Measurements from ENCODE around the gene KIAA0232. TPM values are rescaled to one million over a fixed set of nuclear protein-coding genes. Genes with fewer than 3 reads are reported as not detected.

The KIAA0232 gene
- total RNA-seq, 4 donors from 2014 or later = 19.2 to 52.1 (median 24.6) TPM

GRCh38 chr4:6761649-6762615 is 20.6 kb upstream of the KIAA0232 start:
- WGBS, 2 donors = 70 to 74% methylated on average over 34 to 35 of the region's 35 CpGs
- DNase-seq (ENCODE audit: low spot score in 2 of 2) = no peak
- TF ChIP-seq POLR2A (IDR thresholded peaks at IDR 0.05) = no peak
- TF ChIP-seq, protein P1, sequence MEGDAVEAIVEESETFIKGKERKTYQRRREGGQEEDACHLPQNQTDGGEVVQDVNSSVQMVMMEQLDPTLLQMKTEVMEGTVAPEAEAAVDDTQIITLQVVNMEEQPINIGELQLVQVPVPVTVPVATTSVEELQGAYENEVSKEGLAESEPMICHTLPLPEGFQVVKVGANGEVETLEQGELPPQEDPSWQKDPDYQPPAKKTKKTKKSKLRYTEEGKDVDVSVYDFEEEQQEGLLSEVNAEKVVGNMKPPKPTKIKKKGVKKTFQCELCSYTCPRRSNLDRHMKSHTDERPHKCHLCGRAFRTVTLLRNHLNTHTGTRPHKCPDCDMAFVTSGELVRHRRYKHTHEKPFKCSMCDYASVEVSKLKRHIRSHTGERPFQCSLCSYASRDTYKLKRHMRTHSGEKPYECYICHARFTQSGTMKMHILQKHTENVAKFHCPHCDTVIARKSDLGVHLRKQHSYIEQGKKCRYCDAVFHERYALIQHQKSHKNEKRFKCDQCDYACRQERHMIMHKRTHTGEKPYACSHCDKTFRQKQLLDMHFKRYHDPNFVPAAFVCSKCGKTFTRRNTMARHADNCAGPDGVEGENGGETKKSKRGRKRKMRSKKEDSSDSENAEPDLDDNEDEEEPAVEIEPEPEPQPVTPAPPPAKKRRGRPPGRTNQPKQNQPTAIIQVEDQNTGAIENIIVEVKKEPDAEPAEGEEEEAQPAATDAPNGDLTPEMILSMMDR (IDR thresholded peaks at IDR 0.05) = no peak
- intact Hi-C loops (cut with DNase I; ENCODE audit: low total_unique reads) = no loop called here
- H3K4me3 ChIP-seq (ENCODE audit: low read depth, poor library complexity, severe bottlenecking) = no peak overlapping the region

GRCh38 chr4:6763330-6763851 is 19.1 kb upstream of the KIAA0232 start:
- 46 to 48% methylated on average over 16 of the region's 16 CpGs for WGBS, 2 donors
- intact Hi-C loops (cut with DNase I; ENCODE audit: low total_unique reads) = no loop called here
- H3K4me3 ChIP-seq (ENCODE audit: low read depth, poor library complexity, severe bottlenecking) = no peak overlapping the region
- no peak for TF ChIP-seq POLR2A (IDR thresholded peaks at IDR 0.05)
- TF ChIP-seq, protein P1 (IDR thresholded peaks at IDR 0.05) = no peak
- no peak for DNase-seq (ENCODE audit: low spot score in 2 of 2)

DNA sequence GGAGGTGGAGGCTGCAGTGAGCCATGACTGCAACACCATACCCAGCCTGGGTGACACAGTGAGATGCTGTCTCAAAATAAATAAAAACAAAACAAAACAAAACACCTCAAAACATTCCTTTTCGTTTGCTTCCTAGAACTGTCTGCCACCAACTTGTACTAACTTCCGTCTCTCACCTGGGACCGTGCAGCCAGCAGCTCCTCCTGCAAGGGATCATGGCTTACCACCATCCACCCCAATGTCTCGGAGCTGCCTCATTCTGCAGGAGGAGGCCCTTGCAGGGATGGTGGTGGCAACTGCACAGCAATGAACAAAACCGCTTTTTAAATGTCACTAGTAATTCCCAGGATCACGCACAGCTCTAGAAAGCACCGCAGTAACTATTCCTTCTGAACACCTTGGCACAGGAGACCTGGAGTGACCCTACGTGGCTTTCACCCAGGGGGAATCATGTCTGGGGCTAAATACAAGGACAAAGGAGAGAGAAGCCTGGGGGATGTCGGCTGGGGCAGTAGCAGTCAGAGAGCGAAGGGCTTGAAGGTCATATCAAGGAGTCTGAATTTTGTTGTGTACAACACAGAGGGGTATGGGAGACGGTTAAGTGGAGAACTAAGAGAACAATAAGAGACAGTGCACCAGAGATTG is 17.4 kb upstream of the KIAA0232 start:
- H3K4me3 ChIP-seq (ENCODE audit: low read depth, poor library complexity, severe bottlenecking) = no peak overlapping the region
- WGBS, 2 donors = 88 to 89% methylated on average over 11 of the region's 11 CpGs
- intact Hi-C loops (cut with DNase I; ENCODE audit: low total_unique reads) = no loop called here
- TF ChIP-seq, protein P1 (IDR thresholded peaks at IDR 0.05) = no peak
- no peak for TF ChIP-seq POLR2A (IDR thresholded peaks at IDR 0.05)
- DNase-seq (ENCODE audit: low spot score in 2 of 2) = no peak

- intact Hi-C loops (cut with DNase I; ENCODE audit: low total_unique reads) = no loop called here
- no peak overlapping the region for H3K4me3 ChIP-seq (ENCODE audit: low read depth, poor library complexity, severe bottlenecking)
- TF ChIP-seq, protein P1 (IDR thresholded peaks at IDR 0.05) = no peak
- TF ChIP-seq POLR2A (IDR thresholded peaks at IDR 0.05) = no peak
- WGBS, 2 donors = 89 to 96% methylated on average over 2 of the region's 2 CpGs
- DNase-seq (ENCODE audit: low spot score in 2 of 2) = no peak
These were observed 16.8 kb upstream of the KIAA0232 start for GRCh38 chr4:6765703-6766102.

GRCh38 chr4:6767386-6767747 is 15.2 kb upstream of the KIAA0232 start:
- TF ChIP-seq, protein P1 (IDR thresholded peaks at IDR 0.05) = no peak
- TF ChIP-seq POLR2A (IDR thresholded peaks at IDR 0.05) = no peak
- intact Hi-C loops (cut with DNase I; ENCODE audit: low total_unique reads) = no loop called here
- WGBS, 2 donors = 70 to 72% methylated on average over 6 of the region's 6 CpGs
- DNase-seq (ENCODE audit: low spot score in 2 of 2) = no peak
- no peak overlapping the region for H3K4me3 ChIP-seq (ENCODE audit: low read depth, poor library complexity, severe bottlenecking)
